Activated T-helper 17 cell treated with anti-CD3 and anti-CD28 coated beads, Interleukin-2, amount 50 U/mL, for 72 hours (primary cell): Measurements from ENCODE around the gene CABCOCO1. TPM values are rescaled to one million over a fixed set of nuclear protein-coding genes. Genes with fewer than 3 reads are reported as not detected.

Experiments used
- ATAC-seq: fragments of 150-1000 bp; cut with Tn5 transposase; replicated peaks from 2 replicates; pipeline ENCODE4 v1.10.0; 2021; ENCODE audit warnings: mild to moderate bottlenecking, moderate library complexity
- H3K27ac Mint-ChIP-seq: one replicate; pipeline ENCODE4 v1.8.0; 2022; ENCODE audit warnings: mixed read lengths
- H3K27me3 Mint-ChIP-seq: one replicate; pipeline ENCODE4 v1.8.0; 2022; ENCODE audit warnings: mixed read lengths
- H3K36me3 Mint-ChIP-seq: one replicate; pipeline ENCODE4 v1.8.0; 2022; ENCODE audit warnings: low read depth, mild to moderate bottlenecking, mixed read lengths
- H3K4me1 Mint-ChIP-seq: one replicate; pipeline ENCODE4 v1.8.0; 2022; ENCODE audit warnings: mixed read lengths
- H3K4me3 Mint-ChIP-seq: one replicate; pipeline ENCODE4 v1.8.0; 2022; ENCODE audit warnings: mild to moderate bottlenecking, mixed read lengths
- H3K9me3 Mint-ChIP-seq: one replicate; pipeline ENCODE4 v1.8.0; 2022; ENCODE audit warnings: mixed read lengths
- total RNA-seq, 2 donors: library from RNA; stranded (reverse); gene quantifications; one replicate each; pipeline ENCODE4 v1.2.3, GENCODE V29; 2022

Gene CABCOCO1, protein sequence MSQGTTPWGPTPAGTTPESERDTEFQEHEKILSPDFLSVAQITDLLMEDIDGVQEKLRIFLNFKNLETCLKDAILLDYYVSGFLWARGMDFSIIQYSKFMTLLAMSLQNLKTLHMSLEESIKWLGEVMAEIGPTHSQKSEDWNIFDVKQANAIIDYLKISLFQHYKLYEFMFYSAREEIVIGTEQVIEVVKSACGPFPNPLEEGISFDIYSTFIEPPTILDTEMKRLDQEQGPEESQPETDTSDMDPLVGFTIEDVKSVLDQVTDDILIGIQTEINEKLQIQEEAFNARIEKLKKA
- total RNA-seq: not detected

DNA sequence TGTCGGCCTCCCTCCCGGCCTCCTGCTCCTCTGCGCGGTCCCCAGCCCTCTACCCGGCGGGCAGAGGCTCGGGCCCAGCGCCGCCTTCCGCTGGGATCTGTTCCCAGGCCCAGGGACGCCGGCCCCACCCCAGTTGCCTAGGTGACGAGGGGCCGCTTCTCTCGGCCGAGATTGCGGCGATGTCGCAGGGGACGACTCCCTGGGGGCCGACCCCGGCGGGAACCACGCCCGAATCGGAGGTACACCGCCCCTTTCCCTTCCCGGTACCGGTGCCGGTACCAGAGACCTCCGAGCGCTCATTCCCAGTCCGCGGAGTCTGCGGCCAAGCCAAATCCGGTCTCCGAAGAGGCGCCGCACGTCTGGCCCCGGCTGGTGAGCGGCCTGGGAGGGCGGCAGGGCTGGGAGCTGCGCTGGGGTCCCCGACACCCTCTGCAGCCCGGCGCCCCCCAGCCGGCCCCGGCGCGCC is at the start of gene CABCOCO1:
CABCOCO1 (plus strand) TSS at position 136 of the 466 bp plus-strand sequence; CDS start at position 180, 44 bp downstream.
- H3K4me3 Mint-ChIP-seq: no peak within 1 kb of the TSS
- H3K4me1 Mint-ChIP-seq: no peaks in the 10 kb centered on the region
- no peak for ATAC-seq
- H3K9me3 Mint-ChIP-seq: no peaks in the 10 kb centered on the region
- H3K36me3 Mint-ChIP-seq: no peaks in the 10 kb centered on the region
- H3K27ac Mint-ChIP-seq: no peak within 1 kb of the TSS
- peaks cover 40% of the 10 kb centered on the region for H3K27me3 Mint-ChIP-seq

DNA sequence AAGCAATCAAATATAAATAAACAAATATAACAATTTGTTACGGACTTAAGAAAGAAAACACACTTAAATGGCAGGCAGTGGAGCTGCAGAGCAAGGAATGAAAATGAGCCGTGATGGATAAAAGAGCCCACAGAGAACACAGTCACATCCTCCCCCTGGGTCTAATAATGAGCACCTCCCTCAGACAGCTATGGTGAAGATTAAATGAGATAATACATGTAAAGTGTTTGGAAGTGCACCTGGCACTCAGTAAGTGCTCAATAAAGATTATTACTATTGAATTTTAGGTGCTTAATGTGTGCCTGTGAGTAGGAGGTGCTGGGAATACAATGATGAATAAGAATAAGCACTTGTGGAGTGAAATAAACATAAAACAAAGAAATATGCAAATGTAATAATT is 49.1 kb upstream of the CABCOCO1 start:
- Mint-ChIP-seq H3K4me3 (no peak overlapping the region), H3K27ac (no peak overlapping the region)
- no peak for ATAC-seq

DNA sequence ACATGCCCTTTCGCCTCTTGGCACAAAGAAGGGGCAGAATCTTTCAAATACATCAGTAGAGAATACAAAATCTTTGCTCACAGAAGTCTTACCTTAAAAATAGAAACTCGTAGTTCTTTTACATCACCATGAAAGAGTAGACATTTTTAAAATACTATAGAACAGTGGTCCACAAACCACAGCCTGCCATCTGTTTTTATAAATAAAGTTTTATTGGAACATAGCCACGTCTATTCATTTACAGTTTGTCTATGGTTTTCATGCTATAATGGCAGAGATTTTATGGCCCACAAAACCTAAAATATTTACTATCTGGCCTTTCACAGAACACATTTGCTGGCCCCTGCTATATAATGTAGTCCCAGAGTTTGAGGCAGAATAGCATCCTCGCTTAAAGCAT is 46.1 kb upstream of the CABCOCO1 start:
- ATAC-seq: no peak
- Mint-ChIP-seq H3K4me1 (no peaks in the 10 kb centered on the region), H3K36me3 (no peaks in the 10 kb centered on the region), H3K9me3 (no peaks in the 10 kb centered on the region), H3K27me3 (peaks cover 16% of the 10 kb centered on the region), H3K4me3 (no peak overlapping the region), H3K27ac (no peak overlapping the region)

More for the DNA sequence above, 49.1 kb upstream of the CABCOCO1 start:
- peaks cover 5% of the 10 kb centered on the region for H3K27me3 Mint-ChIP-seq
- H3K9me3 Mint-ChIP-seq: no peaks in the 10 kb centered on the region
- H3K36me3 Mint-ChIP-seq: no peaks in the 10 kb centered on the region
- H3K4me1 Mint-ChIP-seq: no peaks in the 10 kb centered on the region

DNA sequence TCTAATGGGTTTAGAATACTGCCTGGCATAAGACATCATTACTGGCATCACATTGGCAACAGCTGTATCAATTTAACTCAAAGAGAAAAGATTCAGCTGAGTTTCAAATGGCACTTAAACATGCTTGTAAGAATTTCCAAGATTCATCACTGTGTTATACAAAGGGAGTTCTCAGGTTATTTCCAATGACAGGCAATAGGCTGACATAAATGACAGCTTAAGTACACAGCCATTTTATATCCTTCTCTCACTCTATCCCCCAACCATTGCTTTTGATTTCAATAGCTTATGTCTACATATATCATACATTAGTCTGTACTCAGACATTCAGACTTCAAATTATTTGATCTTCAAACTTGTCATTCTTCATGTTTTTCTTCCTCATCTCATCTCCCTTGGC is 45.5 kb upstream of the CABCOCO1 start:
- H3K27ac Mint-ChIP-seq: no peak overlapping the region
- H3K4me1 Mint-ChIP-seq: no peaks in the 10 kb centered on the region
- H3K4me3 Mint-ChIP-seq: no peak overlapping the region
- peaks cover 19% of the 10 kb centered on the region for H3K27me3 Mint-ChIP-seq
- H3K36me3 Mint-ChIP-seq: no peaks in the 10 kb centered on the region
- H3K9me3 Mint-ChIP-seq: no peaks in the 10 kb centered on the region
- ATAC-seq: no peak

DNA sequence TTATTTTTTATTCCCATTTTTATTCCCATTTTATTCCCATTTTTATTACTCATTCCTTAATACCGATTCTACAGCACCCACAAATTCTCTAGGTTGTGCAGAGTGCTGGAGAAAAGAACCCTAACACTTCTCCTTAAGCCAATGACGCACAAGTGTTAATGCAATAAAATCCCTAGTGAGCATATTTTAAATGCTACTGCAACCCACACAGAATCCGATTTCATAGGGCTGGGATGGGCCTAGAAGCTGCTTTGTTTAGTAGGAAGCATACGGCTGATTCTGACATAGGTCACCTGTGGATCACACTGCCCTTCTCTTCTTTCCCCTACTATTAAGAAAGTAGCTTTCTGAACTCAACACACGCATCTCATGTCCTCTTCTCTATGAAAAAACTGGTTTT is 45.1 kb upstream of the CABCOCO1 start:
- peaks cover 20% of the 10 kb centered on the region for H3K27me3 Mint-ChIP-seq
- H3K27ac Mint-ChIP-seq: no peak overlapping the region
- no peak overlapping the region for H3K4me3 Mint-ChIP-seq
- H3K9me3 Mint-ChIP-seq: no peaks in the 10 kb centered on the region
- no peak for ATAC-seq
- no peaks in the 10 kb centered on the region for H3K4me1 Mint-ChIP-seq
- no peaks in the 10 kb centered on the region for H3K36me3 Mint-ChIP-seq

DNA sequence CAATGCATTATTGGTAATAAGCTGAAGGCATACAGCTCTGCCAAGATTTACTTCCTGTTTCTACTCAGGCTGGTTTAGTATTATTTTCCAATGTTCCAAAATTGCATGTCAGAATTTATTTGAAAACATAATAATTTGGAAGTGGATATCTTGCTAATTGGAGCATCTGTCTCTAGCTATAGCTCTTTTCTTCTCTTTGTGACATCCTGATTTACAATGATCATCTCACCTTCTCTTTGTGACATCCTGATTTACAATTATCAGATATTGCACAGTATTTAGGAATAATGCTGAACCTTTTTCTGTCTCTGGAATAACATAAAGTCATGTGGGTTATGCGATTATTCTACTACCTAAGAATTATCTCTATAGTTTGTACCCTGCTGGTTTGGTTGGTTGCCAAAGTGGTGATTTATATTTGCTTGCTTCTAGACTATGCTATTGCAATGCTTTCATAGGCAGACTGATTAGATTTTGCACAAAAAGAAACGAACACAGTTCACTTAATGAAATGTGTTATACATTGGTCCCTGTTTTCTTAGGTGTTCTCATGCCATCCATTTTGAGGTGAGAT is 44.3 kb upstream of the CABCOCO1 start:
- Mint-ChIP-seq H3K9me3 (no peaks in the 10 kb centered on the region), H3K27ac (no peak overlapping the region), H3K4me3 (no peak overlapping the region), H3K36me3 (no peaks in the 10 kb centered on the region), H3K27me3 (peaks cover 20% of the 10 kb centered on the region), H3K4me1 (no peaks in the 10 kb centered on the region)
- ATAC-seq: no peak

DNA sequence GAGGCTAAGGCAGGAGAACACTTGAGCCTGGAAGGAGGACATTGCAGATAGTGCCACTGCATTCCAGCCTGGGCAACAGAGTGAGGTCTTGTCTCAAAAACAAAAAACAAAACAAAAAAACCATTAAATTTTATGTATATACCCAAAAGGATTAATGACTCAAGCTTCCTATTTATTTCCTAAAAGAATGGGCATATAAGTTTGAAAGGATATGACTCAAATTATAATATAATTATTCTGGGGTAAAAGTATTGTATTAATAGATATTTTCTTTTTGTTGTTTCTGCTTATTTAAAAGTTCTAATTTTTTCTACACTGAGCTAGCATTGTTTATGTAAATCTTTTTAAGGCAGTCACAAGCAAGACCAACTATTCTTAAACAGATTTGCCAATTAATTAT is 42.2 kb upstream of the CABCOCO1 start:
- Mint-ChIP-seq H3K27me3 (peaks cover 23% of the 10 kb centered on the region), H3K27ac (no peak overlapping the region), H3K4me3 (no peak overlapping the region), H3K9me3 (no peaks in the 10 kb centered on the region), H3K4me1 (no peaks in the 10 kb centered on the region), H3K36me3 (no peaks in the 10 kb centered on the region)
- ATAC-seq: no peak

DNA sequence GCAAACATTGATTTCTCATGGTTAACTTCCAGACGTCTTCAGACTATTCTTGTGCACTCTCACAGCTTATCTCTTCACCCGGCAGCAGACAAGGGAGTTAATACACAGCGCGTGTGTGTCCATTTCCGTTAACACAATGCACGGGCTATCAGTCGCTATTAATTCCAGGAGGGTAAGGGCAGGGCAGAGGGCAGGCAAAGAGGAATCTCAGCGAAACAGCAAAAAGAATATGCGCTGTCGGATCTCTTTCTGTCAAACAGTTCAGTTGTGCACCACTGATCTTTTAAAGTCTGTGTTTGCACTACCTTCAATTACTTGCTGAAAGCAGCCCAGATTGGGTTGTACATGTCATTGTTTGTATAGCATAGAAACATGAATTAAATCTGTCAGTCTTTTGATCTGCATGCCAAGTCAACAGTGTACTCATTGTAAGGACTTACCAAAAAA is 41.1 kb upstream of the CABCOCO1 start:
- Mint-ChIP-seq H3K4me1 (no peaks in the 10 kb centered on the region), H3K4me3 (no peak overlapping the region), H3K9me3 (no peaks in the 10 kb centered on the region), H3K27ac (no peak overlapping the region), H3K27me3 (peaks cover 23% of the 10 kb centered on the region), H3K36me3 (no peaks in the 10 kb centered on the region)
- ATAC-seq: no peak

DNA sequence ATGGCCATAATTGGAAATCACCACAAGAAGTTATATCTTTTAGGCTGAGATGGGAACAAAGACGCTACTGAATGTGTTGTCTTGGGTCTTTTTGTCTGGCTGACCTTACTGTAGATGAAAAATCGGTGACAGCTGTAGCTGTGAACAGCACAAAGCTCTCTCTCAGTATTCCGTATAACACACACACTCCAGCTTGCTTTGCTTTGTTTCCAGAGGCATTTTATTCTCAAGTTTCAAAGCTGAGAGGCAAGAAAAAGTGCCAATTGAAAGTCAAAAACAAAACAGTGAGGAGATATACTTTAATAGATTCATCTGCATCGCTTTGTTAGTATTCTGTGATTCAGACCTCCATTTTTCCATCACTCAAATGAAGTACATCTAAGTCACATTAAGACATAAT is 39.6 kb upstream of the CABCOCO1 start:
- H3K9me3 Mint-ChIP-seq: no peaks in the 10 kb centered on the region
- H3K36me3 Mint-ChIP-seq: no peaks in the 10 kb centered on the region
- no peak overlapping the region for H3K4me3 Mint-ChIP-seq
- no peaks in the 10 kb centered on the region for H3K4me1 Mint-ChIP-seq
- peaks cover 18% of the 10 kb centered on the region for H3K27me3 Mint-ChIP-seq
- ATAC-seq: no peak
- H3K27ac Mint-ChIP-seq: no peak overlapping the region

DNA sequence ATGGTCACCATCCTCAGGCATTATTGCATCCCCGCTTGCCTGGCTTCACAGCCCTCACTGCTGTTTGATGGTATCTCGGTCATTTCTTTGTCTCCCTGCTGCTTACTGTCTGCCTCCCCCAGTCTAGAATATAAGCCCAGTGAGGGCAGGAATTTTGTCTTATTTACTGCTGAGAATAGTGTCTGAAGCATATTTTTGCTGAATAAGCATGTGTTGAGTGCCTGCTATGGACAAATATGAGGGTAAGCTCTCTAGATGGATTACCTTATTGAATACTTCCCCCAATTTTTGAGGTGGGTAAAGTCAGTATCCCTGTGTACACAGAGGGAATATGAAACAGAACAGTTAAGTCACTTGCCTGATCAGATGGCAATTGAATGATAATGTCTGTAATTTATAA is 36.5 kb upstream of the CABCOCO1 start:
- ATAC-seq: no peak
- no peaks in the 10 kb centered on the region for H3K9me3 Mint-ChIP-seq
- H3K27me3 Mint-ChIP-seq: peaks cover 15% of the 10 kb centered on the region
- H3K27ac Mint-ChIP-seq: no peak overlapping the region
- no peak overlapping the region for H3K4me3 Mint-ChIP-seq
- H3K36me3 Mint-ChIP-seq: no peaks in the 10 kb centered on the region
- H3K4me1 Mint-ChIP-seq: no peaks in the 10 kb centered on the region

DNA sequence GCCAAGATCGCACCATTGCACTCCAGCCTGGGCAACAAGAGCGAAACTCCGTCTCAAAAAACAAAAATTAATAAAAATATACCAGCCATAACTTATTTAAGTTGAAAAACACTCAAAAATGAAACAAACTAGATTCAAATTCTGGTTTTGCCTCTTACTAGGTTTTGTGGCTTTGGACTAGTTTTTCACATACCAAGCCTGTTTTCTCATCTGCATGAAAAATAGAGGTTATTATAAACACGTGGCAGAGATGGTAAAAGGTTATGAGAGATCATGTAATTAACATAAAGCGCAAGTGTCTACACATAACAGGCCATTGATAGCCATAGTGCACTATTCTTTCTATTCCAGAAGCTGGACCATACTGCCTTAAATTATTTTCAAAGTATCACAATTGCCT is 35.5 kb upstream of the CABCOCO1 start:
- H3K4me1 Mint-ChIP-seq: no peaks in the 10 kb centered on the region

DNA sequence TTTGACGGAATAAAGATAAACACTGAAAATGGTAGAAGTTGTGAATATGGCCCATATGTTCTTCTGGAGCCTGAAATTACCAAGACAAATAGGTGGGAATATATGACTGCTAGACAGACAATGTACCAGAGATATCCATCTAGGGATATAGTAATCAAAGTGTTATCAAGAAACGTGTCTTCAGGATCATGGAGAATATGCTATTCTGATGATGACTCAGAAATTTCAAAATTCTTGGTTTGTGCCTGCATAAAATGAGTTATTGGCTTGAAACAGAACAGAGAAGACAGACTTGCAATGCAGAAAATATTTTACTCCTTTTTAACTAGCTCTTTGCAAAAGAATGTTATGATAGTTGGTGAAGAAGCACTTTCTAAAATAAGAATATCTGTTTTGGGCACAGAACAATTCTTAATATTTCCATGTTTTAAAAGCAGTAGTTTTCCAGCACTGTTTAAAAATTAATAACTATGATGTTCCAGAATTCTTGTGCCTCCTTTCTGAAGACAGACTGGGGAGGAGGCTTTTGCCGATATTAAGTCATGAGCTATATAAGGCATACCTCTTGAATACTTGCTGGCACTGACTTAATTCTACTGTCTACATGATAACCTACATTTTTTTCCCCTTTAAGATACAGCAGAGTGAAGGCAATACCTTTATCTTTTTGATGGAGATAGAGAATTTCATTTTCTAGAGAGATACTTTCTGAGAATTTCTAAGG is 34.4 kb upstream of the CABCOCO1 start:
- peaks cover 7% of the 10 kb centered on the region for H3K27me3 Mint-ChIP-seq

More for the DNA sequence above, 35.5 kb upstream of the CABCOCO1 start:
- Mint-ChIP-seq H3K4me3 (no peak overlapping the region), H3K9me3 (no peaks in the 10 kb centered on the region), H3K27ac (no peak overlapping the region), H3K36me3 (no peaks in the 10 kb centered on the region), H3K27me3 (peaks cover 7% of the 10 kb centered on the region)
- no peak for ATAC-seq

DNA sequence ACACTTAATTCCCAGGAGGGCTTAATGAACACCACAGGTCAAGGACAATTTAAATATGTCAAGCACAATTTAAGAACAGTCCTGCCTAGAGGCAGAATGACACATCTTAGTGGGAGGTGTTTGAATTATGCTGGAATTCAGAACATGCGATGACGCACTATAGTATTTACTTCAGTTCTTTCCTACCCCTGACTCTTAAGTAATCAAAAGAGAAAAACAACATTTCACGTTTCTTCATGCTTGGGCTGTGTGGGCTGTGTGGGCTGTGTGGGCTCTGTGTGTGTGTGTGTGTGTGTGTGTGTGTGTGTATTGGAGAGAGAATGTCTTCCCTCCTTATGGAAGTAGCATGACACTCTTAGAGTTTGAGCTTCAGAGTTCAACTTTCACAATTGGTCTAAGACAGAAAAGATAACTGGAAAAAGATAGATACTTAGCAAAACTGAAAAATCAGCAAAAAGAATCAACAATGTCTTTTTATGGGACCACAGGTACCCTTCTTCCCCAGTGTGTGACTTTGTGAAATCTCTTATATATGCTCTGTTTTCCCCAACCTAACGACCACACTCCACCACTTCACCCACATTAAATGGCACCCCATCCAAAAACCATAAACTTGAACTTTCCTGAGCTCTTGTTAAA is 33.7 kb upstream of the CABCOCO1 start:
- Mint-ChIP-seq H3K4me1 (no peaks in the 10 kb centered on the region), H3K27me3 (peaks cover 4% of the 10 kb centered on the region), H3K4me3 (no peak overlapping the region), H3K9me3 (no peaks in the 10 kb centered on the region), H3K36me3 (no peaks in the 10 kb centered on the region), H3K27ac (no peak overlapping the region)
- ATAC-seq: no peak

More for the DNA sequence above, 34.4 kb upstream of the CABCOCO1 start:
- no peak overlapping the region for H3K27ac Mint-ChIP-seq
- no peaks in the 10 kb centered on the region for H3K36me3 Mint-ChIP-seq
- H3K4me3 Mint-ChIP-seq: no peak overlapping the region
- no peak for ATAC-seq
- H3K9me3 Mint-ChIP-seq: no peaks in the 10 kb centered on the region
- H3K4me1 Mint-ChIP-seq: no peaks in the 10 kb centered on the region

DNA sequence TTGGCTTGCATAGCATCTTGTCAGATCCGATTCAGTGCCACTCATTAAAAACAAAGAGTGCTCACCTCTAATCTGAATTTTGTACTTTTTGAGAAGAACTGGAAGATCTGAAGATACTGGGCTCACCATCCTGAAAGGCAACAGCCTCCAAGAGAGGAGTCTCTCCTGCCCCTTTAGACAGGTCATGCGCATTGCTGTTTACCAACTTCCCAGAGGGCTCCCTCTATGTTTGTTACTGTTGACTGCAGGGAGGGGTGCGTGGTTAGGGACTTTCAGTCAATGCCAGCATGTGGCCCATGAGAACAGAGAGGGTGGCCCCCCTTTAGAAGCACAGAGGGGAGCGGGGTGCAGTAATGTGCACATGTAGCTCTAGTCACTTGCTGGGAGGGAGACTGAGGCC is 33.2 kb upstream of the CABCOCO1 start:
- H3K36me3 Mint-ChIP-seq: no peaks in the 10 kb centered on the region
- no peaks in the 10 kb centered on the region for H3K9me3 Mint-ChIP-seq

More for the DNA sequence above, 33.2 kb upstream of the CABCOCO1 start:
- Mint-ChIP-seq H3K4me1 (no peaks in the 10 kb centered on the region), H3K4me3 (no peak overlapping the region), H3K27ac (no peak overlapping the region), H3K27me3 (peaks cover 4% of the 10 kb centered on the region)
- ATAC-seq: no peak
